ENCODE data around the gene AK2. TPM values are rescaled to one million over a fixed set of nuclear protein-coding genes. Genes with fewer than 3 reads are reported as not detected.
A peak's percentile ranks its signal among the peaks of the same experiment; 100 is the strongest.
"Not testable (repeated sequence)": the region's sequence is repeated elsewhere in the genome, so short reads cannot be mapped to it uniquely, and the experiment has no call there.

AK2 gene
- total RNA-seq, 3 donors from 2014 or later, result 147 to 228 (median 186) TPM

- H3K36me3 ChIP-seq (ENCODE audit: low read depth), result no peaks in the 10 kb centered on the region
- no peaks in the 10 kb centered on the region for H3K4me1 ChIP-seq (ENCODE audit: low read depth)
- no peak overlapping the region for H3K4me3 ChIP-seq
- intact Hi-C loops (cut with DNase I, micrococcal nuclease), result no loop called here
- no peak for ATAC-seq
- TF ChIP-seq, protein P1, sequence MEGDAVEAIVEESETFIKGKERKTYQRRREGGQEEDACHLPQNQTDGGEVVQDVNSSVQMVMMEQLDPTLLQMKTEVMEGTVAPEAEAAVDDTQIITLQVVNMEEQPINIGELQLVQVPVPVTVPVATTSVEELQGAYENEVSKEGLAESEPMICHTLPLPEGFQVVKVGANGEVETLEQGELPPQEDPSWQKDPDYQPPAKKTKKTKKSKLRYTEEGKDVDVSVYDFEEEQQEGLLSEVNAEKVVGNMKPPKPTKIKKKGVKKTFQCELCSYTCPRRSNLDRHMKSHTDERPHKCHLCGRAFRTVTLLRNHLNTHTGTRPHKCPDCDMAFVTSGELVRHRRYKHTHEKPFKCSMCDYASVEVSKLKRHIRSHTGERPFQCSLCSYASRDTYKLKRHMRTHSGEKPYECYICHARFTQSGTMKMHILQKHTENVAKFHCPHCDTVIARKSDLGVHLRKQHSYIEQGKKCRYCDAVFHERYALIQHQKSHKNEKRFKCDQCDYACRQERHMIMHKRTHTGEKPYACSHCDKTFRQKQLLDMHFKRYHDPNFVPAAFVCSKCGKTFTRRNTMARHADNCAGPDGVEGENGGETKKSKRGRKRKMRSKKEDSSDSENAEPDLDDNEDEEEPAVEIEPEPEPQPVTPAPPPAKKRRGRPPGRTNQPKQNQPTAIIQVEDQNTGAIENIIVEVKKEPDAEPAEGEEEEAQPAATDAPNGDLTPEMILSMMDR (IDR thresholded peaks at IDR 0.05), result no peak
- no peak for DNase-seq
- no peaks in the 10 kb centered on the region for H3K9me3 ChIP-seq
Measured at GRCh38 chr1:33000427-33001026, 36.2 kb downstream of the AK2 start.

- ATAC-seq (no peak), DNase-seq (no peak)
- Histone ChIP-seq H3K9me3 (no peaks in the 10 kb centered on the region), H3K36me3 (ENCODE audit: low read depth) (no peaks in the 10 kb centered on the region), H3K4me1 (ENCODE audit: low read depth) (no peaks in the 10 kb centered on the region), H3K4me3 (no peak overlapping the region)
- intact Hi-C loops (cut with DNase I, micrococcal nuclease), result no loop called here
- TF ChIP-seq, protein P1 (IDR thresholded peaks at IDR 0.05), result no peak
Measured at GRCh38 chr1:32998997-32999396, 37.7 kb downstream of the AK2 start.

GRCh38 chr1:32998064-32998463 is 38.6 kb downstream of the AK2 start:
- ATAC-seq (peak; percentile 47), DNase-seq (no peak)
- Histone ChIP-seq H3K36me3 (ENCODE audit: low read depth) (no peaks in the 10 kb centered on the region), H3K4me1 (ENCODE audit: low read depth) (peaks cover 4% of the 10 kb centered on the region), H3K4me3 (no peak overlapping the region), H3K9me3 (no peaks in the 10 kb centered on the region)
- TF ChIP-seq, protein P1 (IDR thresholded peaks at IDR 0.05), result no peak
- intact Hi-C loops (cut with DNase I, micrococcal nuclease), result no loop called here

DNA sequence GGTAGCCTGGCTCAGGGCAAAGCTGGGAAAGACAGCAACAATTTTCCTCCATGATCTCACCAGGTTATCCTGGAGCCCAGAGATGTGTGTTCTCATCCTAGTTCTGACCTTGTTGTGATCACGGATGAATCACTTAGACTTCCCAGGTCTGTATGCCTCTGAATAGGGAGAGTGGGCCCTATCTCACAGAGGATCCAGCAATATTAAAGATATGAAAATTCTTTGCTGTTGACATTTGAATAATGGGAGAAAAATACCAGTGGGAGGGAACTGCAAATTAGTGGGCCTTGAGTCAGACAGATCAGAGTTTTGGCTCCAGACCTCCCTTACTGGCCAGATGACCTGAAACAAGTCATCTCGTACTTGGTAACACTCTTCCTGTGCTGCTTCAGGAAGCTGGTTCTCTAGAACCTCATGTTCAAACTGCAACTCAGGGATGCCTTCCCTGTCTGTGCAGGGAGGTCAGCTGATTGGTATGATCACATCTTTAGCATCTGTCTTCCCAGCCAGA is 39.2 kb downstream of the AK2 start:
- intact Hi-C loops (cut with DNase I, micrococcal nuclease), result no loop called here
- no peaks in the 10 kb centered on the region for H3K36me3 ChIP-seq (ENCODE audit: low read depth)
- ATAC-seq, result no peak
- no peak for DNase-seq
- peaks cover 10% of the 10 kb centered on the region for H3K4me1 ChIP-seq (ENCODE audit: low read depth)
- H3K9me3 ChIP-seq, result no peaks in the 10 kb centered on the region
- TF ChIP-seq, protein P1 (IDR thresholded peaks at IDR 0.05), result no peak
- H3K4me3 ChIP-seq, result no peak overlapping the region

- H3K36me3 ChIP-seq (ENCODE audit: low read depth); ATAC-seq; H3K9me3 ChIP-seq; DNase-seq; H3K4me3 ChIP-seq; intact Hi-C loops (cut with DNase I, micrococcal nuclease): not testable (repeated sequence)
- peaks cover 26% of the 10 kb centered on the region for H3K4me1 ChIP-seq (ENCODE audit: low read depth)
Measured at GRCh38 chr1:32993324-32993636, 43.4 kb downstream of the AK2 start.

- DNase-seq (peak; percentile 87 to 92 (median 88)), ATAC-seq (peak; percentile 98)
- Histone ChIP-seq H3K4me3 (no peak overlapping the region), H3K36me3 (ENCODE audit: low read depth) (no peaks in the 10 kb centered on the region), H3K4me1 (ENCODE audit: low read depth) (peaks cover 26% of the 10 kb centered on the region), H3K9me3 (no peaks in the 10 kb centered on the region)
- intact Hi-C loops (cut with DNase I, micrococcal nuclease), result no loop called here
- TF ChIP-seq, protein P1 (IDR thresholded peaks at IDR 0.05), result no peak
Measured at GRCh38 chr1:32992489-32993323, 44.0 kb downstream of the AK2 start.
